Osteocyte (in vitro differentiated cells): Measurements from ENCODE around the gene MMAB. TPM values are rescaled to one million over a fixed set of nuclear protein-coding genes. Genes with fewer than 3 reads are reported as not detected.

ENCODE experiments used
- DNase-seq: peaks from one replicate; pipeline ENCODE4 v3.0.0; 2021; ENCODE audit warnings: mixed read lengths; ENCODE audit not compliant: unreplicated experiment; ENCODE audit errors: extremely low spot score
- H3K27ac Mint-ChIP-seq: one replicate; pipeline ENCODE4 v1.8.0; 2021; ENCODE audit warnings: mild to moderate bottlenecking, mixed read lengths; ENCODE audit not compliant: unreplicated experiment
- H3K27me3 Mint-ChIP-seq: one replicate; pipeline ENCODE4 v1.8.0; 2021; ENCODE audit warnings: mixed read lengths; ENCODE audit not compliant: unreplicated experiment
- H3K36me3 Mint-ChIP-seq: one replicate; pipeline ENCODE4 v1.8.0; 2021; ENCODE audit warnings: mixed read lengths; ENCODE audit not compliant: unreplicated experiment
- H3K4me1 Mint-ChIP-seq: one replicate; pipeline ENCODE4 v1.8.0; 2021; ENCODE audit warnings: mixed read lengths; ENCODE audit not compliant: unreplicated experiment
- H3K4me3 Mint-ChIP-seq: one replicate; pipeline ENCODE4 v1.8.0; 2021; ENCODE audit warnings: mild to moderate bottlenecking, moderate library complexity, mixed read lengths; ENCODE audit not compliant: unreplicated experiment
- H3K9me3 Mint-ChIP-seq: one replicate; pipeline ENCODE4 v1.8.0; 2021; ENCODE audit warnings: mixed read lengths; ENCODE audit not compliant: unreplicated experiment
- CTCF ChIP-seq: fragments of 200-600 bp; sonication (generic); IDR thresholded peaks from 2 replicates; pipeline ENCODE4 v1.5.0; 2021; ENCODE audit warnings: antibody characterized with exemption, mild to moderate bottlenecking, moderate library complexity
- total RNA-seq: library from RNA; stranded (reverse); gene quantifications from 2 replicates; pipeline ENCODE4 v1.2.1, GENCODE V29; 2021

MMAB gene
- total RNA-seq, 1 donor from 2014 or later = 20.6 TPM

GRCh38 chr12:109612003-109612402 lies 38.7 kb upstream of the MMAB start:
- no peak overlapping the region for H3K4me3 Mint-ChIP-seq
- TF ChIP-seq CTCF = no peak
- H3K36me3 Mint-ChIP-seq = no peaks in the 10 kb centered on the region
- no peaks in the 10 kb centered on the region for H3K4me1 Mint-ChIP-seq
- H3K27ac Mint-ChIP-seq = no peak overlapping the region
- no peaks in the 10 kb centered on the region for H3K9me3 Mint-ChIP-seq
- H3K27me3 Mint-ChIP-seq = peaks cover 64% of the 10 kb centered on the region
- no peak for DNase-seq

GRCh38 chr12:109611223-109611622 lies 37.9 kb upstream of the MMAB start:
- Mint-ChIP-seq H3K9me3 (no peaks in the 10 kb centered on the region), H3K27ac (no peak overlapping the region), H3K4me3 (no peak overlapping the region), H3K27me3 (peaks cover 62% of the 10 kb centered on the region), H3K4me1 (peaks cover 1% of the 10 kb centered on the region), H3K36me3 (no peaks in the 10 kb centered on the region)
- TF ChIP-seq CTCF = no peak
- DNase-seq = no peak

- Mint-ChIP-seq H3K9me3 (no peaks in the 10 kb centered on the region), H3K27ac (no peak overlapping the region), H3K27me3 (peaks cover 56% of the 10 kb centered on the region), H3K36me3 (no peaks in the 10 kb centered on the region), H3K4me1 (peaks cover 1% of the 10 kb centered on the region), H3K4me3 (no peak overlapping the region)
- no peak for DNase-seq
- TF ChIP-seq CTCF = no peak
These were observed 37.2 kb upstream of the MMAB start for GRCh38 chr12:109610523-109610922.

GRCh38 chr12:109609342-109609741 lies 36.0 kb upstream of the MMAB start:
- Mint-ChIP-seq H3K4me3 (no peak overlapping the region), H3K36me3 (no peaks in the 10 kb centered on the region), H3K4me1 (peaks cover 1% of the 10 kb centered on the region), H3K9me3 (no peaks in the 10 kb centered on the region), H3K27ac (no peak overlapping the region), H3K27me3 (peaks cover 51% of the 10 kb centered on the region)
- no peak for TF ChIP-seq CTCF
- no peak for DNase-seq

- Mint-ChIP-seq H3K9me3 (no peaks in the 10 kb centered on the region), H3K4me1 (peaks cover 1% of the 10 kb centered on the region), H3K27me3 (peaks cover 47% of the 10 kb centered on the region), H3K27ac (no peak overlapping the region), H3K4me3 (no peak overlapping the region), H3K36me3 (no peaks in the 10 kb centered on the region)
- DNase-seq = no peak
- TF ChIP-seq CTCF = no peak
These were observed 35.5 kb upstream of the MMAB start for GRCh38 chr12:109608793-109609192.
